ENCODE data around the gene FICD. TPM values are rescaled to one million over a fixed set of nuclear protein-coding genes. Genes with fewer than 3 reads are reported as not detected.

FICD gene
- total RNA-seq, 2 donors from 2014 or later, result 8.2 to 10.7 TPM

GRCh38 chr12:108475396-108475795 is 39.7 kb upstream of the FICD start:
- no peak for DNase-seq (ENCODE audit: low spot score)
- Histone ChIP-seq H3K36me3 (no peaks in the 10 kb centered on the region), H3K27ac (no peak overlapping the region), H3K27me3 (replicated peaks; ENCODE audit: insufficient read depth) (peaks cover 3% of the 10 kb centered on the region), H3K4me1 (replicated peaks) (no peaks in the 10 kb centered on the region), H3K4me3 (no peak overlapping the region), H3K9me3 (no peaks in the 10 kb centered on the region)
- intact Hi-C loops (cut with DNase I), result no loop called here
- WGBS, result 69% methylated on average over 2 of the region's 2 CpGs
- no peak for TF ChIP-seq POLR2A (IDR thresholded peaks at IDR 0.05)
- no peak for TF ChIP-seq POLR2AphosphoS5 (IDR thresholded peaks at IDR 0.05)
- no peak for TF ChIP-seq CTCF (IDR thresholded peaks at IDR 0.05)

DNA sequence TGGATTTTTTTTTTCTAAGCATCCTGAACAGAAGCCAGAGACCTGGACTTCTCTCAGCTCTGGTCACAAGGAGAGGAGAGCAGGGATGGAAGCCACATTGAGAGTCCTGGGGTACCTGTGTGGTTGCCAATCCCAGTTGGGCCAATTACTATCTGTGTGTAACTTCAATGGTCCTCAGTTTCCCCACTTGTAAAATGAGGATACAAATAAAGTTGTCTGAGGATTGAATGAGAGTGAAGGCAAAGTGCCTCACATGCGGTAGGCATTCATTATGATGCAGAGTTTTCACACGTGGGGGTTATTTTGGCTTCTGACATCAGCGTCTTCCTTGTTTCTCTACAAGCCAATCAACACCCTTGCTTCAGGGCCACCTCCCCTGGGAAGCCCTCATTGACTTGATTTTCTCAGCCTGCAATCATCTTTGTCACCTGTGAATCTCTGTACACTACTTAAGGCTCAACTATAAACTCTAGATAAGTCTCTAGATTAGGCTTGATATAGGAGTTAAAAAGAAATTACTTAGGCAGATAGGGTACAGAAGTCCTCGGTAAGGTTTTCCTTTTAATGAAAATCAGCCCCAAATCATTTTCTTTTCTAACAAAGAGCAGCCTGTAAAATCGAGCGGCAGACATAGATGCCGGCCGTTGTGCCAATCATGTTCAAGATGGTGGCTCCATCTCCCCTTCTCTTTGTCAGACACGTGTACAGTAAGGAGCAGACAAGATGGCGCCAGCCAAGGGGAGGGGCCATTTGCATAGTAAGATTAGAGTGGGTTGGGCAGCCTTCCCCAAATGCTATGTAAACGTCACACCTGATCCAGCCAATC is 37.8 kb upstream of the FICD start:
- no peaks in the 10 kb centered on the region for H3K4me1 ChIP-seq (replicated peaks)
- no peak overlapping the region for H3K4me3 ChIP-seq
- no peaks in the 10 kb centered on the region for H3K9me3 ChIP-seq
- no peak for DNase-seq (ENCODE audit: low spot score)
- intact Hi-C loops (cut with DNase I), result no loop called here
- H3K27me3 ChIP-seq (replicated peaks; ENCODE audit: insufficient read depth), result no peaks in the 10 kb centered on the region
- TF ChIP-seq POLR2A (IDR thresholded peaks at IDR 0.05) (no peak), POLR2AphosphoS5 (IDR thresholded peaks at IDR 0.05) (no peak), CTCF (IDR thresholded peaks at IDR 0.05) (no peak)
- H3K27ac ChIP-seq, result no peak overlapping the region
- WGBS, result 79% methylated on average over 11 of the region's 11 CpGs
- H3K36me3 ChIP-seq, result no peaks in the 10 kb centered on the region

DNA sequence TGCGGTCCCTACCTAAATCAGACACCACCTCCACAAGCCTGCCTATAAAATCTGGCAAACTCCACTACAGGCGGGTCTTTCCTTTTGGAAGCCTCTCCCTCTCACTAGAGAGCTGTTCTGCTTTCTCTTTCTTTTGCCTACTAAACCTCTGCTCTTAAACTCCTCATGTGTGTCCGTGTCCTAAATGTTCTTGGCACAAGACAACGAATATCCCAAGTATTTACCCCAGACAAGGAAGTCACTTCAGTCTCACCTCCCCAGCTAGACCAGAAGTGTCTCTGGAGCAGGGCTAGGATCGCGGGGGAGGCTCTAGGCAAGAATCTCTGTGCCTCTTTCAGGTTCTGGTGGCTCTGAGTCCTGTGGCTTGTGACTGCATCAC is 37.2 kb upstream of the FICD start:
- Histone ChIP-seq H3K4me3 (no peak overlapping the region), H3K9me3 (no peaks in the 10 kb centered on the region), H3K36me3 (no peaks in the 10 kb centered on the region), H3K27me3 (replicated peaks; ENCODE audit: insufficient read depth) (no peaks in the 10 kb centered on the region), H3K4me1 (replicated peaks) (no peaks in the 10 kb centered on the region), H3K27ac (no peak overlapping the region)
- 55% methylated on average over 6 of the region's 6 CpGs for WGBS
- DNase-seq (ENCODE audit: low spot score), result no peak
- no peak for TF ChIP-seq CTCF (IDR thresholded peaks at IDR 0.05)
- TF ChIP-seq POLR2A (IDR thresholded peaks at IDR 0.05), result no peak
- no peak for TF ChIP-seq POLR2AphosphoS5 (IDR thresholded peaks at IDR 0.05)
- intact Hi-C loops (cut with DNase I), result no loop called here

DNA sequence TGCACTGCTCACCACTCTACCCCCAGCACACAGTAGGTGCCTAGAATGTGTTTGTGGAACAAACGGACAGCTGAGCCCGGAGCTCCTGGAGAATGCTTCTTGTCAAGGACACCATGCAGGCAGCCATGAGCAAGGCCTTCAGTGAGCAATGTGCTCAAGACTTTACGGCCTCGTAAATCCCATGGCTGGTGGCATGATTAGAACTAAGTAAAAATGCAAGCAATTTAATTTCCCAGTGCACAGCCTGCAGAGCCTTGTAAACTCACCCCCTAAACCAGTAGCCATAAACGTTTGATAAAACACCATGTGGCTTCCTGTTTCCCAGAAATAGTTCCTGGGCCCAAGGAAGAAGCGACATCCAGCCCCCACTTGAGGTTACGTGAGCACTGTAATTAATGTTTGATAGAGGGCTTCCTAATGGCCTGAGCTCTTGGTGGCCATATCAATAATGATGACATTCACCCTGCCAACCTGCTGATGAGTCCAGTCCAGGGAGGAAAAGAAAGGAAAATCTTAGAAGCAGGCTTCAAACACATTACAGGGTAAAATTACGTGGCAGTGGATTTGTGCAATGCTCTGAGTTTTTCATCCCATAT is 36.4 kb upstream of the FICD start:
- WGBS, result 30% methylated on average over 8 of the region's 8 CpGs

More for the DNA sequence above, 36.4 kb upstream of the FICD start:
- no peak for TF ChIP-seq POLR2A (IDR thresholded peaks at IDR 0.05)
- no peak for TF ChIP-seq POLR2AphosphoS5 (IDR thresholded peaks at IDR 0.05)
- TF ChIP-seq CTCF (IDR thresholded peaks at IDR 0.05), result no peak
- H3K27me3 ChIP-seq (replicated peaks; ENCODE audit: insufficient read depth), result no peaks in the 10 kb centered on the region
- H3K9me3 ChIP-seq, result no peaks in the 10 kb centered on the region
- intact Hi-C loops (cut with DNase I), result no loop called here
- no peak for DNase-seq (ENCODE audit: low spot score)
- H3K4me1 ChIP-seq (replicated peaks), result no peaks in the 10 kb centered on the region
- H3K27ac ChIP-seq, result no peak overlapping the region
- no peaks in the 10 kb centered on the region for H3K36me3 ChIP-seq
- no peak overlapping the region for H3K4me3 ChIP-seq

All from prostate gland (tissue), 2 donors.